ENCODE results near the gene ANGPTL1. TPM values are rescaled to one million over a fixed set of nuclear protein-coding genes. Genes with fewer than 3 reads are reported as not detected.

ANGPTL1 gene
- total and polyA plus RNA-seq, 2 of the 8 experiments (the other 6 are each of a cell fraction or from before 2014, with no cell fraction given), result not detected

DNA sequence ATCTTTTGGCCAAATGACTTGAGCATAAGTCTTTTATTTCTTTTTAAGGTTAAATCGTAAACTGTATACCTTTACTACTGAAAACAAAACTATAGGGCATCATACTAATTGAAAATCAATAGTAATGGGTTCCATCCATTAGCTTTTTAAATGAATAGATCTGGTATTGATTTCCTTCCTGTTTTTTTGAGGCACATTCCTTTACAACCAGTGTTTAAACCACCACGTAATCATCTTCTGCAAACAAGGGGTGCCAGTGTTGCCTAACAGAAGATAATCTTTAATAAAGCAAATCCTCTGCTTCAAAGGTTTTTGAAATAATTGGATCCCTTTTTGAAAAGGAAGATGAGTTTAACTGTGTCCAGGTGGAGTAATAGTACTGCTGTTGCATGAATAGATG lies 48.7 kb upstream of the ANGPTL1 start (continued):
- TF ChIP-seq, protein P1, sequence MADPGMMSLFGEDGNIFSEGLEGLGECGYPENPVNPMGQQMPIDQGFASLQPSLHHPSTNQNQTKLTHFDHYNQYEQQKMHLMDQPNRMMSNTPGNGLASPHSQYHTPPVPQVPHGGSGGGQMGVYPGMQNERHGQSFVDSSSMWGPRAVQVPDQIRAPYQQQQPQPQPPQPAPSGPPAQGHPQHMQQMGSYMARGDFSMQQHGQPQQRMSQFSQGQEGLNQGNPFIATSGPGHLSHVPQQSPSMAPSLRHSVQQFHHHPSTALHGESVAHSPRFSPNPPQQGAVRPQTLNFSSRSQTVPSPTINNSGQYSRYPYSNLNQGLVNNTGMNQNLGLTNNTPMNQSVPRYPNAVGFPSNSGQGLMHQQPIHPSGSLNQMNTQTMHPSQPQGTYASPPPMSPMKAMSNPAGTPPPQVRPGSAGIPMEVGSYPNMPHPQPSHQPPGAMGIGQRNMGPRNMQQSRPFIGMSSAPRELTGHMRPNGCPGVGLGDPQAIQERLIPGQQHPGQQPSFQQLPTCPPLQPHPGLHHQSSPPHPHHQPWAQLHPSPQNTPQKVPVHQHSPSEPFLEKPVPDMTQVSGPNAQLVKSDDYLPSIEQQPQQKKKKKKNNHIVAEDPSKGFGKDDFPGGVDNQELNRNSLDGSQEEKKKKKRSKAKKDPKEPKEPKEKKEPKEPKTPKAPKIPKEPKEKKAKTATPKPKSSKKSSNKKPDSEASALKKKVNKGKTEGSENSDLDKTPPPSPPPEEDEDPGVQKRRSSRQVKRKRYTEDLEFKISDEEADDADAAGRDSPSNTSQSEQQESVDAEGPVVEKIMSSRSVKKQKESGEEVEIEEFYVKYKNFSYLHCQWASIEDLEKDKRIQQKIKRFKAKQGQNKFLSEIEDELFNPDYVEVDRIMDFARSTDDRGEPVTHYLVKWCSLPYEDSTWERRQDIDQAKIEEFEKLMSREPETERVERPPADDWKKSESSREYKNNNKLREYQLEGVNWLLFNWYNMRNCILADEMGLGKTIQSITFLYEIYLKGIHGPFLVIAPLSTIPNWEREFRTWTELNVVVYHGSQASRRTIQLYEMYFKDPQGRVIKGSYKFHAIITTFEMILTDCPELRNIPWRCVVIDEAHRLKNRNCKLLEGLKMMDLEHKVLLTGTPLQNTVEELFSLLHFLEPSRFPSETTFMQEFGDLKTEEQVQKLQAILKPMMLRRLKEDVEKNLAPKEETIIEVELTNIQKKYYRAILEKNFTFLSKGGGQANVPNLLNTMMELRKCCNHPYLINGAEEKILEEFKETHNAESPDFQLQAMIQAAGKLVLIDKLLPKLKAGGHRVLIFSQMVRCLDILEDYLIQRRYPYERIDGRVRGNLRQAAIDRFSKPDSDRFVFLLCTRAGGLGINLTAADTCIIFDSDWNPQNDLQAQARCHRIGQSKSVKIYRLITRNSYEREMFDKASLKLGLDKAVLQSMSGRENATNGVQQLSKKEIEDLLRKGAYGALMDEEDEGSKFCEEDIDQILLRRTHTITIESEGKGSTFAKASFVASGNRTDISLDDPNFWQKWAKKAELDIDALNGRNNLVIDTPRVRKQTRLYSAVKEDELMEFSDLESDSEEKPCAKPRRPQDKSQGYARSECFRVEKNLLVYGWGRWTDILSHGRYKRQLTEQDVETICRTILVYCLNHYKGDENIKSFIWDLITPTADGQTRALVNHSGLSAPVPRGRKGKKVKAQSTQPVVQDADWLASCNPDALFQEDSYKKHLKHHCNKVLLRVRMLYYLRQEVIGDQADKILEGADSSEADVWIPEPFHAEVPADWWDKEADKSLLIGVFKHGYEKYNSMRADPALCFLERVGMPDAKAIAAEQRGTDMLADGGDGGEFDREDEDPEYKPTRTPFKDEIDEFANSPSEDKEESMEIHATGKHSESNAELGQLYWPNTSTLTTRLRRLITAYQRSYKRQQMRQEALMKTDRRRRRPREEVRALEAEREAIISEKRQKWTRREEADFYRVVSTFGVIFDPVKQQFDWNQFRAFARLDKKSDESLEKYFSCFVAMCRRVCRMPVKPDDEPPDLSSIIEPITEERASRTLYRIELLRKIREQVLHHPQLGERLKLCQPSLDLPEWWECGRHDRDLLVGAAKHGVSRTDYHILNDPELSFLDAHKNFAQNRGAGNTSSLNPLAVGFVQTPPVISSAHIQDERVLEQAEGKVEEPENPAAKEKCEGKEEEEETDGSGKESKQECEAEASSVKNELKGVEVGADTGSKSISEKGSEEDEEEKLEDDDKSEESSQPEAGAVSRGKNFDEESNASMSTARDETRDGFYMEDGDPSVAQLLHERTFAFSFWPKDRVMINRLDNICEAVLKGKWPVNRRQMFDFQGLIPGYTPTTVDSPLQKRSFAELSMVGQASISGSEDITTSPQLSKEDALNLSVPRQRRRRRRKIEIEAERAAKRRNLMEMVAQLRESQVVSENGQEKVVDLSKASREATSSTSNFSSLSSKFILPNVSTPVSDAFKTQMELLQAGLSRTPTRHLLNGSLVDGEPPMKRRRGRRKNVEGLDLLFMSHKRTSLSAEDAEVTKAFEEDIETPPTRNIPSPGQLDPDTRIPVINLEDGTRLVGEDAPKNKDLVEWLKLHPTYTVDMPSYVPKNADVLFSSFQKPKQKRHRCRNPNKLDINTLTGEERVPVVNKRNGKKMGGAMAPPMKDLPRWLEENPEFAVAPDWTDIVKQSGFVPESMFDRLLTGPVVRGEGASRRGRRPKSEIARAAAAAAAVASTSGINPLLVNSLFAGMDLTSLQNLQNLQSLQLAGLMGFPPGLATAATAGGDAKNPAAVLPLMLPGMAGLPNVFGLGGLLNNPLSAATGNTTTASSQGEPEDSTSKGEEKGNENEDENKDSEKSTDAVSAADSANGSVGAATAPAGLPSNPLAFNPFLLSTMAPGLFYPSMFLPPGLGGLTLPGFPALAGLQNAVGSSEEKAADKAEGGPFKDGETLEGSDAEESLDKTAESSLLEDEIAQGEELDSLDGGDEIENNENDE (IDR thresholded peaks at IDR 0.05; ENCODE audit: insufficient replicate concordance, low read length), result no peak
- TF ChIP-seq TAF7 (optimal IDR thresholded peaks at IDR 0.05; ENCODE audit: borderline replicate concordance, low read depth, low read length) (no peak), FOSL1 (IDR thresholded peaks at IDR 0.05; ENCODE audit: insufficient read depth, low read depth, low read length) (no peak), SIRT6 (IDR thresholded peaks at IDR 0.05; ENCODE audit: low read length) (no peak), SIX5 (IDR thresholded peaks at IDR 0.05; ENCODE audit: low read depth, low read length) (no peak), ZNF274 (IDR thresholded peaks at IDR 0.05; ENCODE audit: borderline replicate concordance, extremely low read depth, low read length) (no peak), BACH1 (IDR thresholded peaks at IDR 0.05; ENCODE audit: low read length) (no peak)
- TF ChIP-seq, protein P2, sequence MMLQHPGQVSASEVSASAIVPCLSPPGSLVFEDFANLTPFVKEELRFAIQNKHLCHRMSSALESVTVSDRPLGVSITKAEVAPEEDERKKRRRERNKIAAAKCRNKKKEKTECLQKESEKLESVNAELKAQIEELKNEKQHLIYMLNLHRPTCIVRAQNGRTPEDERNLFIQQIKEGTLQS (IDR thresholded peaks at IDR 0.05; ENCODE audit: insufficient read depth, low read depth, low read length), result no peak

Measured in H1 (cell line).